ENCODE measurements around the gene LYZL1. TPM values are rescaled to one million over a fixed set of nuclear protein-coding genes. Genes with fewer than 3 reads are reported as not detected.

Gene LYZL1
- total RNA-seq, 4 donors from 2014 or later = not detected

DNA sequence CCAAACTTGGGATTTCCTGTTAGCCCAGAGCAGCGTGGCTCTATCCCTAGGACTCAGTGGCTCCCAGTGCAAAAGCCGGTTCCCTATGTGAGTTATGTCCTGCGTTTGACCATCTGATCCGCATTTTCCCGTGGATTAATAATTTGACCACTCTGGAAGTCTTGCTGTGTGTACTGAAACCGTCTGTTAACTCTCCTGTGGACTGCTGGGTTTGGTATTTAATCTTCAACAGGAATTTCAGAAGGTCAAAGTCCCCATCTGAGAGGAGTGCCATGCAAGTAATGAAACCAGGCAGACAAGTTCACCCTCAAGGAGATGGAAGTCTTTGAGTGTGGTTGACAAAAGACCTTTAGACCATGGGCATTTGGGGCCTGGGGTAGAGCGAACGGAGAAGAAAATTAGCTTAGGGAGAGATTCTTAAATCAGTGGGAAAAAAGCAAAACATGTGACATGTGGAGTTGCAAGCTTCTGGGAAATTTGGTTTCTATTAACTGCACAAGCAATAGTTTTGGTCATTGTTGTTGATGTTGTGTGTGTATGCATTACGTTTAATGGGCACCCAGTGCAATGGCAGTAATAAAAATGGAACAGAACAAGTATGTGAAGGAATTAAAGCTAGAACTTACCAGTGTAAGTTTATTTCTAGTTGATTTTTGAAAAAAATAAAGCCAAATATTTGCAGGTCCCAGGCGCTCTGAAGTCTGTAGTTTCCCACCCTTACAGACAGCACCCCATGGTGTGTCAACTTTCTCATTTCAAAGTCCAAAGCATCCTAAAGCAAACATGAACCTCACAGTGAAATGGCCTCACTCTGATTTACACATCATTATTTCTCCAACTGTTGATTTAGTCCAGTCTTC lies 38.2 kb downstream of the LYZL1 start:
- H3K4me3 ChIP-seq = no peak overlapping the region
- 80 to 92% methylated on average over 10 of the region's 10 CpGs for WGBS, 2 donors
- no peaks in the 10 kb centered on the region for H3K36me3 ChIP-seq
- no peaks in the 10 kb centered on the region for H3K9me3 ChIP-seq
- no peaks in the 10 kb centered on the region for H3K27me3 ChIP-seq
- no peak for DNase-seq (ENCODE audit: low spot score in 2 of 2)
- peaks cover 0 to 25% (median 2%) of the 10 kb centered on the region in 4 donors for H3K4me1 ChIP-seq
- TF ChIP-seq EP300 (IDR thresholded peaks at IDR 0.05) (no peak), POLR2A (IDR thresholded peaks at IDR 0.05) (no peak)
- TF ChIP-seq, protein P1, sequence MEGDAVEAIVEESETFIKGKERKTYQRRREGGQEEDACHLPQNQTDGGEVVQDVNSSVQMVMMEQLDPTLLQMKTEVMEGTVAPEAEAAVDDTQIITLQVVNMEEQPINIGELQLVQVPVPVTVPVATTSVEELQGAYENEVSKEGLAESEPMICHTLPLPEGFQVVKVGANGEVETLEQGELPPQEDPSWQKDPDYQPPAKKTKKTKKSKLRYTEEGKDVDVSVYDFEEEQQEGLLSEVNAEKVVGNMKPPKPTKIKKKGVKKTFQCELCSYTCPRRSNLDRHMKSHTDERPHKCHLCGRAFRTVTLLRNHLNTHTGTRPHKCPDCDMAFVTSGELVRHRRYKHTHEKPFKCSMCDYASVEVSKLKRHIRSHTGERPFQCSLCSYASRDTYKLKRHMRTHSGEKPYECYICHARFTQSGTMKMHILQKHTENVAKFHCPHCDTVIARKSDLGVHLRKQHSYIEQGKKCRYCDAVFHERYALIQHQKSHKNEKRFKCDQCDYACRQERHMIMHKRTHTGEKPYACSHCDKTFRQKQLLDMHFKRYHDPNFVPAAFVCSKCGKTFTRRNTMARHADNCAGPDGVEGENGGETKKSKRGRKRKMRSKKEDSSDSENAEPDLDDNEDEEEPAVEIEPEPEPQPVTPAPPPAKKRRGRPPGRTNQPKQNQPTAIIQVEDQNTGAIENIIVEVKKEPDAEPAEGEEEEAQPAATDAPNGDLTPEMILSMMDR (IDR thresholded peaks at IDR 0.05) = no peak
- H3K27ac ChIP-seq = no peak overlapping the region

DNA sequence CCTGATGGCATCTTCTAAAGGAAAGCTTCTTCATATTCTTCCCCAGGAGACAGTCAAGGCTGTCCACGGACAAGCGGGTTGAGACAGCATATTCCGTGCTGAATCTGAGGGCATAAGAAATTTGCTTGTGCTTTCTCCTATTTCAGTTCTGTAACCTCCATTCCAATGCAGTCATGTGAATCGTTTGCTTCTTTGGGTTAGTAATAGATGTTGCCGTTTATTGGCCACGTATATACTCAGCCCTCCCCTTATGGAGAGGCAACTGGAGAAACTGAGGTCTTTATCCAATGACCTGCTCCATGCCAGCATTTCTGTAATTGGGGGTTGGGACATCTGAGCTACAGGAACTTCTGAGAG lies 38.9 kb downstream of the LYZL1 start:
- H3K4me1 ChIP-seq = peaks cover 0 to 22% (median 2%) of the 10 kb centered on the region in 4 donors
- H3K27me3 ChIP-seq = no peaks in the 10 kb centered on the region
- no peak for DNase-seq (ENCODE audit: low spot score in 2 of 2)
- no peak overlapping the region for H3K27ac ChIP-seq
- no peaks in the 10 kb centered on the region for H3K36me3 ChIP-seq
- no peak overlapping the region for H3K4me3 ChIP-seq
- H3K9me3 ChIP-seq = no peaks in the 10 kb centered on the region
- 90 to 92% methylated on average over 6 of the region's 6 CpGs for WGBS, 2 donors
- TF ChIP-seq POLR2A (IDR thresholded peaks at IDR 0.05) = no peak
- TF ChIP-seq, protein P1 (IDR thresholded peaks at IDR 0.05) = no peak
- TF ChIP-seq EP300 (IDR thresholded peaks at IDR 0.05) = no peak

DNA sequence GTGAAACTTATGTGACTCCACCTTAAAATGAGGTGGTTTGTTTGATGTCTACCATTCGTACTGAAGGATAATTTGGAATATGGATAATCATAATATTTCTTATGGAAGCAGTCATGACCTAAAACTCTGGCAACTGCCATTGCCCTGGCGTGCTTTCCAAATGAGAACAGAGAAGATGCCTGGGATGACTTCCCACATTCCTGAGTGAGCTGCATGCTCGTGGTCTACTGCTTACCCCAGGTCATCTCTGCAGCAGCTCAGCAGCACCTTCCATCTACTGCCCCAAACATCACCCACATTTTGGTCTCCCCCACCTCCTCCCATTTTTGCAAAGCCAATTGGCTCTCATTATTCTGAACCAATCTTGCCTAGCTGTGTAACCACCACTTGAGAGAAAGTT lies 40.1 kb downstream of the LYZL1 start:
- Histone ChIP-seq H3K27me3 (no peaks in the 10 kb centered on the region), H3K4me3 (no peak overlapping the region), H3K27ac (peak overlapping the region in 1 of 4 donors; percentile 20), H3K9me3 (no peaks in the 10 kb centered on the region), H3K36me3 (no peaks in the 10 kb centered on the region), H3K4me1 (peaks cover 0 to 11% (median 2%) of the 10 kb centered on the region in 4 donors)
- TF ChIP-seq POLR2A (IDR thresholded peaks at IDR 0.05) (no peak), EP300 (IDR thresholded peaks at IDR 0.05) (no peak)
- TF ChIP-seq, protein P1 (IDR thresholded peaks at IDR 0.05) = no peak
- peak; percentile 27 to 71 for DNase-seq (ENCODE audit: low spot score in 2 of 2)
- 30 to 32% methylated on average over 3 of the region's 3 CpGs for WGBS, 2 donors

DNA sequence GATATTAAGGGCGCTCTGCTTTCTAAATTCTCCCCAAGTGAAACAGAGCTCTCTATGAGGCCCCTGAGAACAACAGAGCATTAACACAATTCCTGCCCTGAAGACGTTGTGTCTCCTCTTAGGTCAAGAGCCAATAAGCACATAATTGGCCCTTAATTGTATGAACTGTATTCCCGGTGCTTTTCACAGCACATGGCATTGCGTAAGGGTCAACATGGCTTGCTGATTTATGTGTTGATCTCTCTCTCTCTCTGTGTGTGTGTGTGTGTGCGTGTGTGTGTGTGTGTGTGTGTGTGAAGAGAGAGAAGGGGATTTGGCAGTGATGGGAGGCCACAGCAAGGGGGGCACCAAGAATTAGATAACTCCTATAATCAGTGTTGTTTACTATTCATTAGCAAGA lies 40.5 kb downstream of the LYZL1 start:
- Histone ChIP-seq H3K4me3 (no peak overlapping the region), H3K4me1 (peaks cover 0 to 11% (median 2%) of the 10 kb centered on the region in 4 donors), H3K27me3 (no peaks in the 10 kb centered on the region), H3K36me3 (no peaks in the 10 kb centered on the region), H3K27ac (peak overlapping the region in 1 of 4 donors; percentile 20), H3K9me3 (no peaks in the 10 kb centered on the region)
- WGBS, 2 donors = 40 to 43% methylated on average over 5 of the region's 5 CpGs
- TF ChIP-seq POLR2A (IDR thresholded peaks at IDR 0.05) = no peak
- no peak for TF ChIP-seq EP300 (IDR thresholded peaks at IDR 0.05)
- TF ChIP-seq, protein P1 (IDR thresholded peaks at IDR 0.05) = no peak
- peak in 1 of 2 donors; percentile 57 for DNase-seq (ENCODE audit: low spot score in 2 of 2)

DNA sequence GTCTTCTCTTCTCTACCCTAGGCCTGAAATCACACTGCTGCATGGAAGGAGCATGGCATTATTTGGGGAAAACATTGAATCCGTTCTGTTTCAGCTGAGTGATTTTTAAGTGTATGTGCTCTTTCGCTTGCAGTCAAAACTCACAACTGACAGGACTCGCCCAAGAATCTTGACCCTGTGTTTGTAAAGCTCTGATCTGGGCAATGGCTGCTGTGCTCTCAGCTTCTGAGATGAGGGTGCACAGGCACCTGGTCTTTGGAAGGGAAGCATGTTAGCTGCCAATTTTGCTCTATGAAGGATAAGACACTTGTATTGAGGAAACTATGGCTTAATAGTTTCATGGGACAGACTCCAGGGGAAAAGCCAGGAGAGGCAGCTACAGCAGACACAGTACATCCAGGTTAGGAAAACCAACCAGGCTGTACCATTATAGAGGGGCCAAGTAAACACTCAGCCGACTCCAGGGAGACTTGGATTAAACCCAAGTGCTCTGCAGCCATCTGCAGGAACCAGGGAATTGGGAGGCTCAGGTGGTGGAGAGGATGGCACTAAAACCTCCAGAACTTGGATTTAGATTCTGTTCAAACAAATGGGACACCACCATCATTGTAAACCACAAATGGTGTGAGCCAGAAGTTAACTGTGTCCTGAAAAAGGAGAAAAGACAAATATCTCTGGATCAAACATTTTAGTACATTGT lies 43.3 kb downstream of the LYZL1 start:
- Histone ChIP-seq H3K27me3 (no peaks in the 10 kb centered on the region), H3K9me3 (peaks cover 0 to 7% (median 0%) of the 10 kb centered on the region in 4 donors), H3K4me1 (peaks cover 0 to 11% (median 2%) of the 10 kb centered on the region in 4 donors), H3K27ac (no peak overlapping the region), H3K36me3 (no peaks in the 10 kb centered on the region), H3K4me3 (no peak overlapping the region)
- 75 to 76% methylated on average over 4 of the region's 4 CpGs for WGBS, 2 donors
- TF ChIP-seq EP300 (IDR thresholded peaks at IDR 0.05) = no peak
- TF ChIP-seq, protein P1 (IDR thresholded peaks at IDR 0.05) = no peak
- TF ChIP-seq POLR2A (IDR thresholded peaks at IDR 0.05) = no peak
- DNase-seq (ENCODE audit: low spot score in 2 of 2) = no peak
